Nephron progenitor cell (in vitro differentiated cells): ENCODE data around the gene MAP3K5.

Source experiments
- DNase-seq: peaks from one replicate; pipeline ENCODE4 v3.0.0; 2021
- H3K27ac Mint-ChIP-seq: 2 replicates; pipeline ENCODE4 v1.8.0; 2021; ENCODE audit warnings: mild to moderate bottlenecking, moderate library complexity, mixed read lengths
- H3K27me3 Mint-ChIP-seq: 2 replicates; pipeline ENCODE4 v1.8.0; 2021; ENCODE audit warnings: mild to moderate bottlenecking, low read depth, mixed read lengths; ENCODE audit not compliant: poor library complexity
- H3K36me3 Mint-ChIP-seq: 2 replicates; pipeline ENCODE4 v1.8.0; 2021; ENCODE audit warnings: low read depth, mixed read lengths
- H3K4me1 Mint-ChIP-seq: 2 replicates; pipeline ENCODE4 v1.8.0; 2021; ENCODE audit warnings: mixed read lengths
- H3K4me3 Mint-ChIP-seq: 2 replicates; pipeline ENCODE4 v1.8.0; 2021; ENCODE audit warnings: mild to moderate bottlenecking, moderate library complexity, mixed read lengths
- H3K9me3 Mint-ChIP-seq: 2 replicates; pipeline ENCODE4 v1.8.0; 2021; ENCODE audit warnings: mild to moderate bottlenecking, moderate library complexity, mixed read lengths
- CTCF ChIP-seq: fragments of 200-600 bp; sonication (generic); IDR thresholded peaks from 2 replicates; pipeline ENCODE4 v1.5.0; 2021; ENCODE audit warnings: antibody characterized with exemption

The MAP3K5 gene

DNA sequence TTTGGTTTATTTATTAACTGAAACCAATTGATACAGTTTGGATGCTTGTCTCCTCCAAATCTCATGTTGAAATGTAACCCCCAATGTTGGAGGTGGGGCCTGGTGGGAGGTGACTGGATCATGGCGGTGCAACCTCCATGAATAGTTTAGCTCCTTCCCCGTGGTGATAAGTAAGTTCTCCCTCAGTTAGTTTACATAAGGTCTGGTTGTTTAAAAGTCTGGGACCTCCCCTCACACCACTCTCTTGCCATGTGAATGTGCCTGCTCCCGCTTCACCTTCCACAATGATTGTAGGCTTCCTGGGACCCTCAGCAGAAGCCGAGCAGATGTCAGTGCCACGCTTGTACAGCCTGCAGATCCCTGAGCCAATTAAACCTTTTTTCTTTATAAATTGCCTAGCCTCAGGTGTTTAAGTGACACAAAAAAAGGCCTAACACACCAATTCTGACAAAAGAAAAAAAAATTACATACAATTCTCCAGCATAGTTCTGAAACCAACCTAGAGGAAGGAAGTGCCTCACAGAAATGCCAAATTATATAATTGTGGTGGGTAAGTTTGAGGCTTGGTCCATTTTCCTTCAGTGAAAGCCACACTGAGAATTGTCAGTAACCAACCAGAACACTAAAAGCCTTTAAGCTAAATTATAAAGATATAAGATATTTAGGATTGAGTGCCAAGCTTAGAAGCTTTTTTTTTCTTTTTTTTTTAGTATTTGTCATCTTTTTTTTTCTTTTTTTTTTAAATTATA lies 257.1 kb downstream of the MAP3K5 start:
- no peak for DNase-seq
- Mint-ChIP-seq H3K4me1 (peaks cover 19% of the 10 kb centered on the region), H3K27ac (no peak overlapping the region), H3K36me3 (no peaks in the 10 kb centered on the region), H3K9me3 (no peaks in the 10 kb centered on the region), H3K27me3 (peaks cover 12% of the 10 kb centered on the region), H3K4me3 (no peak overlapping the region)
- no peak for TF ChIP-seq CTCF

GRCh38 chr6:136534268-136534667 lies 258.0 kb downstream of the MAP3K5 start:
- Mint-ChIP-seq H3K36me3 (no peaks in the 10 kb centered on the region), H3K9me3 (no peaks in the 10 kb centered on the region), H3K4me1 (peaks cover 9% of the 10 kb centered on the region), H3K4me3 (no peak overlapping the region), H3K27me3 (peaks cover 12% of the 10 kb centered on the region), H3K27ac (no peak overlapping the region)
- TF ChIP-seq CTCF, result no peak
- DNase-seq, result no peak

DNA sequence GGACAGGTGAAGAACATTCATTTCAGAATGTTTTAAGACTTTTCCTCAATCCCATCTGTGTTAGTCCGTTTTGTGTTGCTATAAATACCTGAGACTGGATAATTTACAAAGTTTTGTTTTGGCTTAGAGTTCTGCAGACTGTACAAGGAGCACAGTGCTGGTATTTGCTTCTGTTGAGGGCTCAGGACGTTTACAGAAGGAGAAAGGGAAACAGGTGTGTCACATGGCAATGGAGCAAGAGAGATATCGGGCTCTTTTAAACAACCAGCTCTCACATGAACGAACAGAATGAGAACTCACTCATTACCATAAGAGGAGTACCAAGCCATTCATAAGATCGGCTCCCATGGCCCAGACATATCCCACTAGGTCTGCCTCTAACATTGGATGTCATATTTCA lies 258.8 kb downstream of the MAP3K5 start:
- Mint-ChIP-seq H3K27ac (no peak overlapping the region), H3K27me3 (peaks cover 9% of the 10 kb centered on the region), H3K4me3 (no peak overlapping the region), H3K36me3 (no peaks in the 10 kb centered on the region), H3K4me1 (peaks cover 5% of the 10 kb centered on the region), H3K9me3 (no peaks in the 10 kb centered on the region)
- TF ChIP-seq CTCF, result no peak
- DNase-seq, result no peak

DNA sequence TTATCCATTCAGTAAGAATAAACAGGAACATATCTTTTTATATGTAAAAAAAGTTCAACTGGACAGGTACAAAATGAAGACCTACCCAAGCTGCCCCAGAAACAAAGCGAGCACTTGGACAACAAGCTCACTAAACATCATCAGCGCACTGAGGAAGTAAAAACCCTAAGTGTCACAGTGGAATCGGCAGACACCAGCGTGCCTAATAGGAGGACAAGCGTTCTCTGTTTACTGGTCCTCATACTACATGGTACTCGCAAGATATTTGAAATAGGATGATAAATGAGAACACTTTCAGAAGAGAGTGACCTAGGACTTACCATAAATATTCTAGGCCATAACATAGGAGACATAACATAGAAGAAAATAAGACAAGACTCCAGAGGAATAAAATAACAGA lies 260.2 kb downstream of the MAP3K5 start:
- Mint-ChIP-seq H3K27ac (no peak overlapping the region), H3K4me1 (peaks cover 15% of the 10 kb centered on the region), H3K9me3 (no peaks in the 10 kb centered on the region), H3K27me3 (peaks cover 9% of the 10 kb centered on the region), H3K4me3 (no peak overlapping the region), H3K36me3 (no peaks in the 10 kb centered on the region)
- DNase-seq, result no peak
- TF ChIP-seq CTCF, result no peak

DNA sequence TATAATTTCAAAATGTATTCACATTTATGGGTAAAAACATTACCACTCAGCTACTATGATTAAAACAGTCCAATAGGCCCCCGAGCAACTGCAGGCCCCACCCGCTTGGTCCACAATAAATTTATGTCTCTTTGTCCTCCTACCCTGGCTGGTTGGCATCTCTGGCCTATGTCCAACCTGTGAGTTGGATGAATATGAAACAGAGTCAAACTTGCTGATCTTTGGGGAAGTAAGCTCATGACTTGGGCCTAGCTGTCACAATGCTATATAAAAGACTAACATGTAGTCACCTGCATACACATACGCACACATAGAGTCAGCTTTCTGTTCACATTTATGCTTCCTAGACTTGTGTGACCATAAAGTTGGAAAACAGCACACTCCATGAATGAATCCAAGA lies 262.6 kb downstream of the MAP3K5 start:
- H3K4me1 Mint-ChIP-seq, result peaks cover 37% of the 10 kb centered on the region

More for the DNA sequence above, 262.6 kb downstream of the MAP3K5 start:
- Mint-ChIP-seq H3K9me3 (no peaks in the 10 kb centered on the region), H3K4me3 (no peak overlapping the region), H3K27ac (no peak overlapping the region), H3K27me3 (peaks cover 9% of the 10 kb centered on the region), H3K36me3 (no peaks in the 10 kb centered on the region)
- no peak for DNase-seq
- no peak for TF ChIP-seq CTCF
